Fibroblast of skin of abdomen (primary cell): ENCODE results near the gene SORCS1.
A peak's percentile ranks its signal among the peaks of the same experiment; 100 is the strongest.

Source experiments
- DNase-seq: peaks from one replicate; pipeline ENCODE4 v3.0.0-alpha.2; 2013

The SORCS1 gene

GRCh38 chr10:106734220-106734619, 430.3 kb downstream of the SORCS1 start:
- no peak for DNase-seq

- no peak for DNase-seq
Measured at GRCh38 chr10:106728232-106728631, 436.3 kb downstream of the SORCS1 start.

GRCh38 chr10:106727170-106727569, 437.3 kb downstream of the SORCS1 start:
- no peak for DNase-seq

- DNase-seq: no peak
Measured at GRCh38 chr10:106722524-106722923, 442.0 kb downstream of the SORCS1 start.

GRCh38 chr10:106720683-106721082, 443.8 kb downstream of the SORCS1 start:
- DNase-seq: no peak

- DNase-seq: no peak
Measured at GRCh38 chr10:106716381-106716780, 448.1 kb downstream of the SORCS1 start.

- no peak for DNase-seq
Measured at GRCh38 chr10:106714734-106715555, 449.6 kb downstream of the SORCS1 start.

- no peak for DNase-seq
Measured at GRCh38 chr10:106713846-106714245, 450.7 kb downstream of the SORCS1 start.

- DNase-seq: no peak
Measured at GRCh38 chr10:106712988-106713387, 451.5 kb downstream of the SORCS1 start.

- DNase-seq: peak; percentile 8
Measured at GRCh38 chr10:106711313-106711906, 453.1 kb downstream of the SORCS1 start.

- no peak for DNase-seq
Measured at GRCh38 chr10:106708506-106708905, 456.0 kb downstream of the SORCS1 start.

GRCh38 chr10:106707657-106708056, 456.8 kb downstream of the SORCS1 start:
- no peak for DNase-seq

- DNase-seq: no peak
Measured at GRCh38 chr10:106706127-106706526, 458.4 kb downstream of the SORCS1 start.

GRCh38 chr10:106705681-106706100, 458.8 kb downstream of the SORCS1 start:
- DNase-seq: peak; percentile 55

- no peak for DNase-seq
Measured at GRCh38 chr10:106696239-106696638, 468.3 kb downstream of the SORCS1 start.

- DNase-seq: no peak
Measured at GRCh38 chr10:106694696-106695095, 469.8 kb downstream of the SORCS1 start.

- peak; percentile 26 for DNase-seq
Measured at GRCh38 chr10:106682175-106682574, 482.3 kb downstream of the SORCS1 start.

- peak; percentile 5 for DNase-seq
Measured at GRCh38 chr10:106680061-106680460, 484.4 kb downstream of the SORCS1 start.

- DNase-seq: no peak
Measured at GRCh38 chr10:106679314-106679713, 485.2 kb downstream of the SORCS1 start.

GRCh38 chr10:106672517-106673175, 491.9 kb downstream of the SORCS1 start:
- DNase-seq: no peak

GRCh38 chr10:106661767-106662140, 502.8 kb downstream of the SORCS1 start:
- DNase-seq: no peak

GRCh38 chr10:106661133-106661766, 503.3 kb downstream of the SORCS1 start:
- DNase-seq: no peak

- no peak for DNase-seq
Measured at GRCh38 chr10:106660550-106660949, 504.0 kb downstream of the SORCS1 start.
